GM12874 (cell line): ENCODE results near the gene B3GNT9.

Experiments
- TF ChIP-seq, protein P1 (sequence below): IDR thresholded peaks from 2 replicates; pipeline ENCODE4 v1.5.1; 2011; ENCODE audit warnings: low read depth, mild to moderate bottlenecking, control low read depth, low read length, moderate library complexity; ENCODE audit not compliant: insufficient read depth

Gene B3GNT9

DNA sequence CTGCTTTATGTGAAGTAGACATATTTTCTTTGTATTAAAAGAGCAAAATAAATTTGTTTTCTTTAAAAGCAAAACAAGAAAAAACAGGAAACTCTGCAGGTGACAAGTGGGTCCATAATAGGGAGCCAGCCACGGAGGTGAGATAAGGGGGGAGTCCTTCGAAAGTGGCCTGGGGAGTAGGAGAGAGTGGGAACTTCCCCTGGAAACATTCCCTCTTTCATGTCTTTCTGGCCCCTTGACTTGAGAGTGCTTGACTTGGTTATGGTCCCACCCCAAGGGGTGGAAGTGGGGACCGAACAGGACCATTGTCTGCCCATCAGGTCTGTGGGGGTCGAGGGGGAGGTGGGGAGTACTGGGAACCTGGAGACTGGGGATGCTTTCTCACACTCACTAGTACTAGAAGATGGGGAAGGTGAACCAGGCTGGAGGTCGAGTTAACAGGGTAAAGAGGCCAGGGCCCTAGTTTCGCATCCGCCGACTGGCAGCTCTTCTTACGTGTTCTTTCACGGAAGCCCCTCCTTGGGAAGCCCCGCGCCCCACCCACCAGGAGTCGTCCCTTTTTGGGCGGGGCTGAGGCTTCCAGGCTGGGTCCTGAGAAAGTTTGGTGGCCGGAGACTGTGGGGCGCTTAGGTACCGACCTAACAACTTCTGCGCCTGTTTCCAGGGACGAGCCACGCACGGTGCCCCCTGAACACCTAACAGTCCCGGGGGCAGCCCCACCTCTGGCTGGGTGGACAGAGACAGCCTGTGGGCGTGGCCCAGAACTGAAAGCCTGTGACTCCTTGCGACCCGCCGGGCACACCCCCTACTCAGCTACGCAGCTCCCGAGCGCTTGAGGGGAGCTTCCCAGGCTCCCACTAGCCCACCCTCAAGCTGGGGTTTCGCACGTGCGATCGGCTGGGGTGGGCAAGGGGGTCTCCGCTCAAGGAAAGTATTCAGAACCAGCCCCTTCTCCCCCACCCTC, 8.1 kb upstream of the B3GNT9 start:
- TF ChIP-seq, protein P1, sequence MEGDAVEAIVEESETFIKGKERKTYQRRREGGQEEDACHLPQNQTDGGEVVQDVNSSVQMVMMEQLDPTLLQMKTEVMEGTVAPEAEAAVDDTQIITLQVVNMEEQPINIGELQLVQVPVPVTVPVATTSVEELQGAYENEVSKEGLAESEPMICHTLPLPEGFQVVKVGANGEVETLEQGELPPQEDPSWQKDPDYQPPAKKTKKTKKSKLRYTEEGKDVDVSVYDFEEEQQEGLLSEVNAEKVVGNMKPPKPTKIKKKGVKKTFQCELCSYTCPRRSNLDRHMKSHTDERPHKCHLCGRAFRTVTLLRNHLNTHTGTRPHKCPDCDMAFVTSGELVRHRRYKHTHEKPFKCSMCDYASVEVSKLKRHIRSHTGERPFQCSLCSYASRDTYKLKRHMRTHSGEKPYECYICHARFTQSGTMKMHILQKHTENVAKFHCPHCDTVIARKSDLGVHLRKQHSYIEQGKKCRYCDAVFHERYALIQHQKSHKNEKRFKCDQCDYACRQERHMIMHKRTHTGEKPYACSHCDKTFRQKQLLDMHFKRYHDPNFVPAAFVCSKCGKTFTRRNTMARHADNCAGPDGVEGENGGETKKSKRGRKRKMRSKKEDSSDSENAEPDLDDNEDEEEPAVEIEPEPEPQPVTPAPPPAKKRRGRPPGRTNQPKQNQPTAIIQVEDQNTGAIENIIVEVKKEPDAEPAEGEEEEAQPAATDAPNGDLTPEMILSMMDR = no peak

DNA sequence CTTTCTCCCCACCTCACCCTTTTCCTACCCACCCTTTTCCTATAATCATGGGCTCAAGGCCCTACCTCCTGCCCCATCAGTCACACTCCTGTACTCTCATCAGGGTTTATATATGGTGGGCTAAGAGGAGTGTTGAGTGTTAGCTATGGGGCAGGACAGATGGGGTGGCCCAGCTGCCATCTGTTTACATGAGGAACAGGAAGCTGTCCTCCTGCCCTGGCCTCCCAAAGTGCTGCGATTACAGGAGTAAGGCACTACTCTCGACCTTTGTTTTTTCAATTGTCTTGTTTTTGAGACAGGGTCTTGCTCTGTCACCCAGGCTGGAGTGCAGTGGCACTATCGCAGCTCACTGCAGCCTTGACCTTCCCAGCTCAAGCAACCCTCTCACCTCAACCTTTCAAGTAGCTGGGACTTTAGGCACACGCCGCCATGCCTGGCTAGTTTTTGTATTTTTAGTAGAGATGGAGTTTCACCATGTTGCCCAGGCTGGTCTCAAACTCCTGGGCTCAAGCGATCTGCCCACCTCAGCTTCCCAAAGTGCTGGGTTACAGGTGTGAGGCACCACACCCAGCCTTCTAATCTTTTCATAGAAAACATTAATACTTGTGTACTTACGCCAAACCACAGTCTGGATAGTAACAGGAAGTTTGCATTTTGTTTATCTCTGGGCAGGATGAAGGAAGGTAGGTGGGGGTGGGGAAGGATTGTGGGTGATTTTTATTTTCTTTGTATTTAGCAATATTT, 7.3 kb upstream of the B3GNT9 start:
- TF ChIP-seq, protein P1 = no peak

DNA sequence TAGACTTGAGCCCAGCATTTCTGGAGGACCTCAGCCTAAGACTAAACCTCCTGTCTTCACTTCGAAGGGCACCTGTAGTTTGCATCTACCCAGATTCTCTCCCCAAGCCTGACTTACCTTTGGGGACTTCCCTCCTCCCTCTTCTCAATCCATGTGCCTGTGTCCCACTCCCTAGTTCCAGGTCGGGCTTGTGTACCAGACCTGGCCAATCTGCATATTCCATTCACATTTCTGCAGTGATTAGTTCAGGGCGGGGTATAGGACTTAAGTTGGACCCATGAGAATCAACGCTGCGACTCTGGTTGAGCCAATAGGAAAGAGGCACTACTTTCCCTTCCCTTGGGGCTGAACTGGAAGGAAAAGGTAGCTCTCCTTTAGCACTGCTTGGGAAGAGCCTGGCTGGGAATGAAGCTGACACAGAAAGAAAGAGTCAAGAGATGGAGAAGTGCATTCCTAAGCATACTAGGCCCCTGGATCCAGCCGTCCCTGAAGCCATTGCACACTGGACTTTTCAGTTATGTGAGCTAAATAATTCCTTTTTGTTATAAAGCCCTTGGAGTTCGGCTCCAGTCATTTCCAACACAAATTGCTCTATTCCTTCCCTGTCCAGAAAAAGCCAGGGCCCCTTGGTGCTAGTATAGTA, 6.4 kb upstream of the B3GNT9 start:
- TF ChIP-seq, protein P1 = no peak

DNA sequence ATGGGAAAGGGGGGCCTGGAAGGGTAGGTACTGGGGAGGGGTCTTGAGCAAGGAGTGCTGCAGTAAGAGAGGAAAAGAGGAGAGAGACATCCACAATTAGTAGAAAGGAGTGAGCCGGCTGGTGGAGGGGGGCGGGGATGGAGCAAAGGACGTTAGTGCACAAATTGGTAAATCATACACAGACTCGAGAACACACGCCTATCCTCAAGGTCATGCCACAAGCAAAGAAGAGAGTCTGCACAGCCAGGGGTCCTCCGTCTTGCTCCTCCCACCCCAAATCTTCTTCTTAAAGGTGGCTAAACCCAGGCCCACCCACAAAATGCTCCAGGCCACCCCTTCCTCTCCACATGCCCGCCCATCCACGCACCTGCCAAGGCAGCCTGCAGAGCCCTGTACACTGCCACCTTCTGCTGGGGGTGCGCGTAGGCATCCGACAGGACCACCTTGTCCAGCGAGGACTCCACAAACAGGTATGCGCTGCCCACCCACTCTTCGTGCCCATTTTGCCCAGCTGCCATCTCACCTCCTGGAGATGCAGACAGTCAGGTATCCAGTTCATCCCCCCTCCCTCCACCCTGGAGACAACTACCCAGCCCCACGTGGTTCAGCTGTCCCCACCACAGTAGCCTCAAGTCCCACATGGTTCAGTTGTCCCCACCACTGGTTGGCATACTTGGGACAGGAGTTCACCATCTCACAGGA, 5.5 kb upstream of the B3GNT9 start:
- TF ChIP-seq, protein P1 = no peak

DNA sequence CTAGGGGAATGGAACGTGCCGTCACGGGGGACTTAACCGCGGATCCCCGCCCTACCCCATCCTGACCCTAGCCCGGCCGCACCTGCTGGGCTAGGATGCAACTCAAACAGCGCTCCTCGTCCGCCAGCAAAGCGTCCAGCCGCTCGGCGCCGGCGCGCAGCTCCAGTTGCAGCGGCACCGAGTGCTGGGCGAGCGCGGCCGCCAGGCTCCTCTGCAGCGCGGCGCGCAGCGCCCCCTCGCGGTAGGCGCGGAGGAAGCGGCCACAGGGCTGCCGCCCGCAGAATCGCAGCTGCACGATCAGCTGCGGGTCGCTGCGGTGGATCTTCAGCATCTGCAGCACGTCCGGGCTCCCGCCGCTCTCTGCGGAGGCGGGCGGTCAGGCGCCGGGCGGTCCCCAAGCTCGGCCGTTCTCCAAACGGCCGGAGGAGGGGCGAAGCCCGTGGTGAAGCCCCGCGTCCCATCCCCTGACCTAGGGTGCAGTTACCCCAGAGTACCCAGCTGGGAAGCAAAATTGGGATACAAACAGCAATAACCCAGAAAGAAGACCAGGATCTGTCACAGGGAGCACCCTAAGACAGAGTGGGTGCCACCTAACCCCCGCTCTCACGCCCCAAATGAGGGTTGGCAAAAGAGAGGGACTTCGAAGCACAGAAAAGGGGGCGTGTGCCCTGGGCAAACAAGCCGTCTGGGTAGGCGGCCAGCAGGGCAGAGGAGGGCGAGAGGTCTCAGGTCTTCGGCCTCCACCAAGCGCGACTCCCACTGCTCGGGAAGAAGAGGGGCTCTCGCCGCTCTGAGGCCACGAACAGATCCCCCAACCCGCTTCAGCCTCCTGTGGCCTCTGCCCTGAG, 4.7 kb upstream of the B3GNT9 start:
- TF ChIP-seq, protein P1 = peak; percentile 99

DNA sequence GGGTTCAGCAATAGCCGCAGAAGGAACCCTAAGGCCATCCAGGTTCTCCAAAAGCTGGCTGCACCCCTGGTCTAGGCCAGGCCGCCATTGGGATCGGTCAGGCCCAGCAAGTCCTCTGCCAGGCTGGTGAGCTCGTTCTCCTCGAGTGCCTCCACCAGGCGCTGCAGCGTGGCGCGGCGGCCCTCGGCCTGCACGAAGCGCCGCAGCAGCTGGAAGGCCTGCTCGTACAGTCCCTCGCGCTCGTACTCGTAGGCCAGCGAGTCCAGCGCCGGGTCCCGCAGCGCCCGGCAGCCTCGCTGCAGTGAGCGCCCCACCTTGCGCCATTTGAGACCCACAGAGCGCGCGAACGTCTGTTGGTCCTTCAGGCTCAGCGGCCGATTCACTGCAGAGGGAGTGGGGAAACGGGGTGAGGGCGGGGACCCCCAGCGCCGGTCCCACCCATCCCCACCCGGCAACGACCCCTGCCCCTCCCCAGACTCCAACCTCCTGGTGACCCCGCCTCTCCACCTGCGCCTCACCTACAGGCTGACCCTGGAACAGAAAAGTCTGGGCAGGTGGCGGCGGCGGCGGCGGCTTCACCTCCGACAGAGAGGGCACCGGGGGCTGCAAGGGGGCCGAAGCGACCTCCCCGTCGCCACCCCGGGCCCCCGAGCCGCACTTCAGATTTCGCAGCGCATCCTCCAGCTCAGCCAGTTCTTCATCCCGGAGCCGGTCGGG, 3.9 kb upstream of the B3GNT9 start:
- TF ChIP-seq, protein P1 = no peak
